Coronary artery (tissue), 2 donors: ENCODE results near the gene FAM118B.

ENCODE experiments used
- DNase-seq: peaks from one replicate; pipeline ENCODE4 v3.0.0-alpha.2; 2017; ENCODE audit warnings: low spot score
- H3K27ac ChIP-seq, 2 donors: fragments of 200-600 bp; sonication (generic); one replicate each; pipeline ENCODE4 v1.5.1; 2016 to 2019
- H3K4me3 ChIP-seq: fragments of 200-600 bp; sonication (generic); 2 replicates; pipeline ENCODE4 v1.5.1; 2016; ENCODE audit warnings: mild to moderate bottlenecking, moderate library complexity
- CTCF ChIP-seq: fragments of 200-600 bp; sonication (generic); IDR thresholded peaks from one replicate; pipeline ENCODE4 v1.5.1; 2019; ENCODE audit warnings: antibody characterized with exemption

The FAM118B gene

GRCh38 chr11:126257764-126258163, 46.2 kb downstream of the FAM118B start:
- H3K27ac ChIP-seq = no peak overlapping the region
- H3K4me3 ChIP-seq = no peak overlapping the region
- no peak for TF ChIP-seq CTCF
- DNase-seq = no peak

- Histone ChIP-seq H3K4me3 (no peak overlapping the region), H3K27ac (no peak overlapping the region)
- no peak for TF ChIP-seq CTCF
- no peak for DNase-seq
These were observed 50.6 kb downstream of the FAM118B start for GRCh38 chr11:126262216-126262615.

GRCh38 chr11:126263489-126263888, 51.9 kb downstream of the FAM118B start:
- TF ChIP-seq CTCF = no peak
- no peak overlapping the region for H3K4me3 ChIP-seq
- no peak for DNase-seq
- no peak overlapping the region for H3K27ac ChIP-seq

- no peak for DNase-seq
- TF ChIP-seq CTCF = no peak
- Histone ChIP-seq H3K4me3 (no peak overlapping the region), H3K27ac (no peak overlapping the region)
These were observed 54.2 kb downstream of the FAM118B start for GRCh38 chr11:126265811-126266210.

GRCh38 chr11:126267650-126268049, 56.1 kb downstream of the FAM118B start:
- H3K27ac ChIP-seq = peak overlapping the region; percentile 68 to 90
- no peak for DNase-seq

GRCh38 chr11:126268361-126268707, 56.8 kb downstream of the FAM118B start:
- DNase-seq = no peak
- Histone ChIP-seq H3K4me3 (peak overlapping the region; percentile 82), H3K27ac (peak overlapping the region; percentile 68 to 90)
- TF ChIP-seq CTCF = no peak

More at GRCh38 chr11:126267650-126268049, 56.1 kb downstream of the FAM118B start:
- H3K4me3 ChIP-seq = peak overlapping the region; percentile 82
- no peak for TF ChIP-seq CTCF

GRCh38 chr11:126268708-126269579, 57.4 kb downstream of the FAM118B start, which contains the start of the genes FOXRED1 and SRPRA:
FOXRED1 (plus strand) TSS chr11:126269154; CDS start chr11:126269207, 53 bp downstream.
SRPRA (minus strand) TSS chr11:126268895; CDS start chr11:126268804, 91 bp downstream.
- no peak for TF ChIP-seq CTCF
- peak; percentile 100 for DNase-seq
- peak within 1 kb of the TSS; percentile 82 for H3K4me3 ChIP-seq
- H3K27ac ChIP-seq = peak within 1 kb of the TSS; percentile 68 to 90
